HEK293 (cell line): ENCODE measurements around the gene MAGI2.

Experiments used
- BCL11A ChIP-seq: fragments of 450-650 bp; formaldehyde crosslinking; IDR thresholded peaks from 2 replicates; pipeline ENCODE4 v1.5.1; 2016; ENCODE audit warnings: low read depth, missing biosample characterization, missing genetic modification characterization
- HOXA7 ChIP-seq: sonication (generic); formaldehyde crosslinking; IDR thresholded peaks from 2 replicates; pipeline ENCODE4 v1.8.1; 2022; ENCODE audit warnings: missing genetic modification reagents, borderline replicate concordance
- TRIM28 ChIP-seq: IDR thresholded peaks from 2 replicates; pipeline ENCODE4 v1.6.1; 2011; ENCODE audit warnings: low read length, control low read depth, borderline replicate concordance
- ZNF121 ChIP-seq: fragments of 450-650 bp; formaldehyde crosslinking; IDR thresholded peaks from 2 replicates; pipeline ENCODE4 v1.5.1; 2016; ENCODE audit warnings: missing biosample characterization, missing genetic modification characterization
- ZNF19 ChIP-seq: fragments of 450-650 bp; formaldehyde crosslinking; IDR thresholded peaks from 2 replicates; pipeline ENCODE4; 2016; ENCODE audit warnings: missing biosample characterization, missing genetic modification characterization, low read depth
- ZNF23 ChIP-seq: fragments of 450-650 bp; formaldehyde crosslinking; IDR thresholded peaks from 2 replicates; pipeline ENCODE4 v1.5.1; 2016; ENCODE audit warnings: missing biosample characterization, missing genetic modification characterization, borderline replicate concordance
- ZNF24 ChIP-seq: fragments of 450-650 bp; formaldehyde crosslinking; IDR thresholded peaks from 2 replicates; pipeline ENCODE4 v1.5.1; 2016; ENCODE audit warnings: missing biosample characterization, missing genetic modification characterization
- ZNF274 ChIP-seq, 2 experiments: fragments of 200-500 bp in 1 of 2; fragments of 450-650 bp in 1 of 2; sonication (Bioruptor generic) in 1 of 2; formaldehyde crosslinking in 1 of 2; IDR thresholded peaks; 2 replicates each; pipeline versions ENCODE4 v1.5.1 to v1.6.1; 2014 to 2016; ENCODE audit warnings: borderline replicate concordance in 1 of 2, inconsistent platforms in 1 of 2, low read length in 1 of 2, missing biosample characterization in 1 of 2, missing genetic modification characterization in 1 of 2
- ZNF785 ChIP-seq: fragments of 450-650 bp; formaldehyde crosslinking; IDR thresholded peaks from 2 replicates; pipeline ENCODE4 v1.5.1; 2016; ENCODE audit warnings: missing biosample characterization, missing genetic modification characterization
- ZXDB ChIP-seq: fragments of 450-650 bp; formaldehyde crosslinking; IDR thresholded peaks from 2 replicates; pipeline ENCODE4 v1.5.1; 2016; ENCODE audit warnings: missing biosample characterization, missing genetic modification characterization
- TF ChIP-seq, protein P1 (sequence below): IDR thresholded peaks from 2 replicates; pipeline ENCODE4 v1.6.1; 2011; ENCODE audit warnings: mild to moderate bottlenecking, low read depth, low read length, borderline replicate concordance
- TF ChIP-seq, protein P2 (sequence below): fragments of 450-650 bp; formaldehyde crosslinking; IDR thresholded peaks from 2 replicates; pipeline ENCODE4 v1.5.1; 2016; ENCODE audit warnings: missing biosample characterization, missing genetic modification characterization
- TF ChIP-seq, protein P3 (sequence below): fragments of 450-650 bp; formaldehyde crosslinking; IDR thresholded peaks from 2 replicates; pipeline ENCODE4 v1.5.1; 2016; ENCODE audit warnings: missing biosample characterization, missing genetic modification characterization
- TF ChIP-seq, protein P4 (sequence below): fragments of 450-650 bp; formaldehyde crosslinking; IDR thresholded peaks from 2 replicates; pipeline ENCODE4 v1.5.1; 2016; ENCODE audit warnings: missing biosample characterization, missing genetic modification characterization

DNA sequence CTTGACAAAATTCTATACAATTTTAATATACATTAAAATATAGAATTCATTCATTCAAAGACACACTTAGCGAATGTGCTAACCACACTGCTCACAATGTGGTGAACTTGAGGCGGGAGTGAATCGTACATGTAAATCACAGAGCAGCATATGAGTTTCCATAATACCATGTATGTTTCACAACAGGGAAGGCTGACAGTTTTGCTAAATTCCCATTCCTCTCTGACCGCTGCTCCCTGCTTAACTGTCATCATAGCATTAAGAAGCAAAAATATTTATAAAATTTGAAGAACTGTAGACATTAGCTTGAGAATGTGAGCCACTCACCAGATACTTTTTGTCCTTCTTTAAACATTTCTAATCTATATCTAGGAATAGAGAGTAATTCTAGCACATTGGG lies 763.3 kb downstream of the MAGI2 start:
- TF ChIP-seq, protein P1, sequence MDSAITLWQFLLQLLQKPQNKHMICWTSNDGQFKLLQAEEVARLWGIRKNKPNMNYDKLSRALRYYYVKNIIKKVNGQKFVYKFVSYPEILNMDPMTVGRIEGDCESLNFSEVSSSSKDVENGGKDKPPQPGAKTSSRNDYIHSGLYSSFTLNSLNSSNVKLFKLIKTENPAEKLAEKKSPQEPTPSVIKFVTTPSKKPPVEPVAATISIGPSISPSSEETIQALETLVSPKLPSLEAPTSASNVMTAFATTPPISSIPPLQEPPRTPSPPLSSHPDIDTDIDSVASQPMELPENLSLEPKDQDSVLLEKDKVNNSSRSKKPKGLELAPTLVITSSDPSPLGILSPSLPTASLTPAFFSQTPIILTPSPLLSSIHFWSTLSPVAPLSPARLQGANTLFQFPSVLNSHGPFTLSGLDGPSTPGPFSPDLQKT: no peak
- TF ChIP-seq, protein P2, sequence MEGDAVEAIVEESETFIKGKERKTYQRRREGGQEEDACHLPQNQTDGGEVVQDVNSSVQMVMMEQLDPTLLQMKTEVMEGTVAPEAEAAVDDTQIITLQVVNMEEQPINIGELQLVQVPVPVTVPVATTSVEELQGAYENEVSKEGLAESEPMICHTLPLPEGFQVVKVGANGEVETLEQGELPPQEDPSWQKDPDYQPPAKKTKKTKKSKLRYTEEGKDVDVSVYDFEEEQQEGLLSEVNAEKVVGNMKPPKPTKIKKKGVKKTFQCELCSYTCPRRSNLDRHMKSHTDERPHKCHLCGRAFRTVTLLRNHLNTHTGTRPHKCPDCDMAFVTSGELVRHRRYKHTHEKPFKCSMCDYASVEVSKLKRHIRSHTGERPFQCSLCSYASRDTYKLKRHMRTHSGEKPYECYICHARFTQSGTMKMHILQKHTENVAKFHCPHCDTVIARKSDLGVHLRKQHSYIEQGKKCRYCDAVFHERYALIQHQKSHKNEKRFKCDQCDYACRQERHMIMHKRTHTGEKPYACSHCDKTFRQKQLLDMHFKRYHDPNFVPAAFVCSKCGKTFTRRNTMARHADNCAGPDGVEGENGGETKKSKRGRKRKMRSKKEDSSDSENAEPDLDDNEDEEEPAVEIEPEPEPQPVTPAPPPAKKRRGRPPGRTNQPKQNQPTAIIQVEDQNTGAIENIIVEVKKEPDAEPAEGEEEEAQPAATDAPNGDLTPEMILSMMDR (tag by site-specific recombination): no peak
- no peak for TF ChIP-seq ZNF19 (tag by site-specific recombination)
- TF ChIP-seq TRIM28: no peak
- TF ChIP-seq ZXDB: no peak
- TF ChIP-seq ZNF274 (IDR thresholded peaks at IDR 0.05; ENCODE audit: low read length): no peak
- no peak for TF ChIP-seq ZNF274 (tag by site-specific recombination; IDR thresholded peaks at IDR 0.05; ENCODE audit: borderline replicate concordance)
- TF ChIP-seq ZNF24 (tag by site-specific recombination): no peak
- TF ChIP-seq ZNF23 (tag by site-specific recombination): no peak
- no peak for TF ChIP-seq BCL11A (tag by site-specific recombination)
- TF ChIP-seq, protein P3, sequence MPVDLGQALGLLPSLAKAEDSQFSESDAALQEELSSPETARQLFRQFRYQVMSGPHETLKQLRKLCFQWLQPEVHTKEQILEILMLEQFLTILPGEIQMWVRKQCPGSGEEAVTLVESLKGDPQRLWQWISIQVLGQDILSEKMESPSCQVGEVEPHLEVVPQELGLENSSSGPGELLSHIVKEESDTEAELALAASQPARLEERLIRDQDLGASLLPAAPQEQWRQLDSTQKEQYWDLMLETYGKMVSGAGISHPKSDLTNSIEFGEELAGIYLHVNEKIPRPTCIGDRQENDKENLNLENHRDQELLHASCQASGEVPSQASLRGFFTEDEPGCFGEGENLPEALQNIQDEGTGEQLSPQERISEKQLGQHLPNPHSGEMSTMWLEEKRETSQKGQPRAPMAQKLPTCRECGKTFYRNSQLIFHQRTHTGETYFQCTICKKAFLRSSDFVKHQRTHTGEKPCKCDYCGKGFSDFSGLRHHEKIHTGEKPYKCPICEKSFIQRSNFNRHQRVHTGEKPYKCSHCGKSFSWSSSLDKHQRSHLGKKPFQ (tag by site-specific recombination): no peak
- no peak for TF ChIP-seq ZNF785
- TF ChIP-seq HOXA7 (CRISPR knock-in tag): no peak
- TF ChIP-seq ZNF121: no peak
- TF ChIP-seq, protein P4, sequence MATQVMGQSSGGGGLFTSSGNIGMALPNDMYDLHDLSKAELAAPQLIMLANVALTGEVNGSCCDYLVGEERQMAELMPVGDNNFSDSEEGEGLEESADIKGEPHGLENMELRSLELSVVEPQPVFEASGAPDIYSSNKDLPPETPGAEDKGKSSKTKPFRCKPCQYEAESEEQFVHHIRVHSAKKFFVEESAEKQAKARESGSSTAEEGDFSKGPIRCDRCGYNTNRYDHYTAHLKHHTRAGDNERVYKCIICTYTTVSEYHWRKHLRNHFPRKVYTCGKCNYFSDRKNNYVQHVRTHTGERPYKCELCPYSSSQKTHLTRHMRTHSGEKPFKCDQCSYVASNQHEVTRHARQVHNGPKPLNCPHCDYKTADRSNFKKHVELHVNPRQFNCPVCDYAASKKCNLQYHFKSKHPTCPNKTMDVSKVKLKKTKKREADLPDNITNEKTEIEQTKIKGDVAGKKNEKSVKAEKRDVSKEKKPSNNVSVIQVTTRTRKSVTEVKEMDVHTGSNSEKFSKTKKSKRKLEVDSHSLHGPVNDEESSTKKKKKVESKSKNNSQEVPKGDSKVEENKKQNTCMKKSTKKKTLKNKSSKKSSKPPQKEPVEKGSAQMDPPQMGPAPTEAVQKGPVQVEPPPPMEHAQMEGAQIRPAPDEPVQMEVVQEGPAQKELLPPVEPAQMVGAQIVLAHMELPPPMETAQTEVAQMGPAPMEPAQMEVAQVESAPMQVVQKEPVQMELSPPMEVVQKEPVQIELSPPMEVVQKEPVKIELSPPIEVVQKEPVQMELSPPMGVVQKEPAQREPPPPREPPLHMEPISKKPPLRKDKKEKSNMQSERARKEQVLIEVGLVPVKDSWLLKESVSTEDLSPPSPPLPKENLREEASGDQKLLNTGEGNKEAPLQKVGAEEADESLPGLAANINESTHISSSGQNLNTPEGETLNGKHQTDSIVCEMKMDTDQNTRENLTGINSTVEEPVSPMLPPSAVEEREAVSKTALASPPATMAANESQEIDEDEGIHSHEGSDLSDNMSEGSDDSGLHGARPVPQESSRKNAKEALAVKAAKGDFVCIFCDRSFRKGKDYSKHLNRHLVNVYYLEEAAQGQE (tag by site-specific recombination): no peak
